Measurements from ENCODE around the gene CLDN2.
A peak's percentile ranks its signal among the peaks of the same experiment; 100 is the strongest.

CLDN2 gene

GRCh38 chrX:106952538-106952937 lies 32.3 kb downstream of the CLDN2 start:
- H3F3A ChIP-seq (ENCODE audit: insufficient read depth, low read length) = no peaks in the 10 kb centered on the region
- H3K9me2 ChIP-seq (replicated peaks; ENCODE audit: insufficient read depth, low read length) = no peaks in the 10 kb centered on the region
- H3K27ac ChIP-seq (ENCODE audit: low read length) = no peak overlapping the region
- no peak overlapping the region for H3K4me3 ChIP-seq (ENCODE audit: low read length)
- H3K4me2 ChIP-seq (ENCODE audit: low read depth, low read length) = no peak overlapping the region
- H3K27me3 ChIP-seq (replicated peaks; ENCODE audit: insufficient read depth, low read length) = no peaks in the 10 kb centered on the region
- TF ChIP-seq CTCF (IDR thresholded peaks at IDR 0.05; ENCODE audit: low read length) = no peak
- no peak for TF ChIP-seq EZH2phosphoT487 (IDR thresholded peaks at IDR 0.05; ENCODE audit: low read length)
- no peak for TF ChIP-seq EZH2 (optimal IDR thresholded peaks at IDR 0.05; ENCODE audit: low read depth, low read length)
- no peak overlapping the region for H3K9ac ChIP-seq (ENCODE audit: low read length)
- no peak overlapping the region for H2AFZ ChIP-seq (ENCODE audit: low read length)
- no peaks in the 10 kb centered on the region for H3K9me3 ChIP-seq (replicated peaks; ENCODE audit: insufficient read depth, low read length)
- H4K20me1 ChIP-seq (ENCODE audit: insufficient read depth, low read length) = no peaks in the 10 kb centered on the region
- no peaks in the 10 kb centered on the region for H3K4me1 ChIP-seq (ENCODE audit: low read length)
- no peak for DNase-seq
- H3K79me2 ChIP-seq (ENCODE audit: low read length) = no peaks in the 10 kb centered on the region
- H3K36me3 ChIP-seq (replicated peaks; ENCODE audit: insufficient read depth, low read length) = no peaks in the 10 kb centered on the region

GRCh38 chrX:106952988-106953387 lies 32.8 kb downstream of the CLDN2 start:
- no peak overlapping the region for H3K4me2 ChIP-seq (ENCODE audit: low read depth, low read length)
- no peaks in the 10 kb centered on the region for H3K36me3 ChIP-seq (replicated peaks; ENCODE audit: insufficient read depth, low read length)
- no peaks in the 10 kb centered on the region for H3K4me1 ChIP-seq (ENCODE audit: low read length)
- no peak overlapping the region for H3K9ac ChIP-seq (ENCODE audit: low read length)
- H3K9me3 ChIP-seq (replicated peaks; ENCODE audit: insufficient read depth, low read length) = no peaks in the 10 kb centered on the region
- DNase-seq = peak; percentile 9
- H3K27ac ChIP-seq (ENCODE audit: low read length) = no peak overlapping the region
- TF ChIP-seq EZH2 (optimal IDR thresholded peaks at IDR 0.05; ENCODE audit: low read depth, low read length) (no peak), CTCF (IDR thresholded peaks at IDR 0.05; ENCODE audit: low read length) (peak; percentile 26)
- H3K27me3 ChIP-seq (replicated peaks; ENCODE audit: insufficient read depth, low read length) = no peaks in the 10 kb centered on the region
- no peaks in the 10 kb centered on the region for H3K9me2 ChIP-seq (replicated peaks; ENCODE audit: insufficient read depth, low read length)
- no peak overlapping the region for H2AFZ ChIP-seq (ENCODE audit: low read length)
- H4K20me1 ChIP-seq (ENCODE audit: insufficient read depth, low read length) = no peaks in the 10 kb centered on the region
- H3K4me3 ChIP-seq (ENCODE audit: low read length) = no peak overlapping the region
- H3K79me2 ChIP-seq (ENCODE audit: low read length) = no peaks in the 10 kb centered on the region
- H3F3A ChIP-seq (ENCODE audit: insufficient read depth, low read length) = no peaks in the 10 kb centered on the region

- Histone ChIP-seq H3K27ac (ENCODE audit: low read length) (no peak overlapping the region), H3K4me2 (ENCODE audit: low read depth, low read length) (no peak overlapping the region)
Measured at GRCh38 chrX:106954041-106954440, 33.8 kb downstream of the CLDN2 start.

More at GRCh38 chrX:106954041-106954440, 33.8 kb downstream of the CLDN2 start:
- H3K9me3 ChIP-seq (replicated peaks; ENCODE audit: insufficient read depth, low read length) = no peaks in the 10 kb centered on the region
- no peaks in the 10 kb centered on the region for H3F3A ChIP-seq (ENCODE audit: insufficient read depth, low read length)
- no peak for DNase-seq
- H3K4me3 ChIP-seq (ENCODE audit: low read length) = no peak overlapping the region
- no peak for TF ChIP-seq EZH2phosphoT487 (IDR thresholded peaks at IDR 0.05; ENCODE audit: low read length)
- no peak for TF ChIP-seq CTCF (IDR thresholded peaks at IDR 0.05; ENCODE audit: low read length)
- TF ChIP-seq EZH2 (optimal IDR thresholded peaks at IDR 0.05; ENCODE audit: low read depth, low read length) = no peak
- H3K36me3 ChIP-seq (replicated peaks; ENCODE audit: insufficient read depth, low read length) = no peaks in the 10 kb centered on the region
- H2AFZ ChIP-seq (ENCODE audit: low read length) = no peak overlapping the region
- H4K20me1 ChIP-seq (ENCODE audit: insufficient read depth, low read length) = no peaks in the 10 kb centered on the region
- no peak overlapping the region for H3K9ac ChIP-seq (ENCODE audit: low read length)
- H3K4me1 ChIP-seq (ENCODE audit: low read length) = no peaks in the 10 kb centered on the region
- no peaks in the 10 kb centered on the region for H3K9me2 ChIP-seq (replicated peaks; ENCODE audit: insufficient read depth, low read length)
- no peaks in the 10 kb centered on the region for H3K79me2 ChIP-seq (ENCODE audit: low read length)
- no peaks in the 10 kb centered on the region for H3K27me3 ChIP-seq (replicated peaks; ENCODE audit: insufficient read depth, low read length)

Data from MM.1S (cell line).